Measurements from ENCODE around the gene OGA. TPM values are rescaled to one million over a fixed set of nuclear protein-coding genes. Genes with fewer than 3 reads are reported as not detected.

The OGA gene
- total and polyA plus RNA-seq, 2 experiments from 2014 or later: 46.1 to 76.8 TPM

DNA sequence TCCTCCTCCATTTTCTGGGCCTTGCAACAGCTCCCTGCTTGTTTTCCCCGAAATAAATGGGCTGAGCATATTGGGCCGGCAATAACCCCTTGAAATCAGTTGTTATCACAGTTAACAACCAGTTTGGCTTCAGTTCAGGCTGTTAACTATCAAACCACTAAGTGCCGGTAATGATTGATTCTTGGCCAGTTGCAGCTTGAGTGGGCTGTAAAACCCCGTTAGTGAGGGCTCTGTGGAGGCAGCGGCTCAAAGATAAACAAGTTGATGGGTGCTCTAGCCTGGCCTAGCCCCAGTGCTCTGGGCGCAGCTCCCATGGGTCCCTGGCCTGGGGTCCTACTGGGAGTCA is 50.7 kb downstream of the OGA start:
- H2AFZ ChIP-seq: no peak overlapping the region

GRCh38 chr10:101766753-101767599 is 51.3 kb downstream of the OGA start:
- DNase-seq (ENCODE audit: low spot score): no peak
- no peaks in the 10 kb centered on the region for H3K4me1 ChIP-seq (ENCODE audit: insufficient read depth)
- H3K27me3 ChIP-seq: peaks cover 47% of the 10 kb centered on the region
- no peak overlapping the region for H3K4me3 ChIP-seq
- H3K79me2 ChIP-seq: no peaks in the 10 kb centered on the region
- no peaks in the 10 kb centered on the region for H3K36me3 ChIP-seq (replicated peaks; ENCODE audit: insufficient read depth, low read depth)
- H4K20me1 ChIP-seq (ENCODE audit: insufficient read depth, poor library complexity, severe bottlenecking): no peaks in the 10 kb centered on the region
- H3K4me2 ChIP-seq: no peak overlapping the region
- no peak overlapping the region for H2AFZ ChIP-seq
- H3K9me3 ChIP-seq (ENCODE audit: low read depth): no peaks in the 10 kb centered on the region
- H3K27ac ChIP-seq: no peak overlapping the region
- TF ChIP-seq EZH2phosphoT487 (IDR thresholded peaks at IDR 0.05; ENCODE audit: low read depth, severe bottlenecking, unreplicated experiment) (no peak), CTCF (IDR thresholded peaks at IDR 0.05; ENCODE audit: poor library complexity) (no peak), EZH2 (IDR thresholded peaks at IDR 0.05; ENCODE audit: borderline replicate concordance) (no peak)
- H3K9me2 ChIP-seq (replicated peaks; ENCODE audit: insufficient read depth): no peaks in the 10 kb centered on the region
- 84% methylated on average over 12 of the region's 12 CpGs for WGBS (ENCODE audit: low lambda C conversion rate, missing lambda C conversion rate)

More for the DNA sequence above, 50.7 kb downstream of the OGA start:
- TF ChIP-seq EZH2phosphoT487 (IDR thresholded peaks at IDR 0.05; ENCODE audit: low read depth, severe bottlenecking, unreplicated experiment): no peak
- TF ChIP-seq CTCF (IDR thresholded peaks at IDR 0.05; ENCODE audit: poor library complexity): no peak
- no peak for TF ChIP-seq EZH2 (IDR thresholded peaks at IDR 0.05; ENCODE audit: borderline replicate concordance)
- Histone ChIP-seq H3K27me3 (peaks cover 53% of the 10 kb centered on the region), H4K20me1 (ENCODE audit: insufficient read depth, poor library complexity, severe bottlenecking) (no peaks in the 10 kb centered on the region), H3K79me2 (no peaks in the 10 kb centered on the region), H3K4me2 (no peak overlapping the region), H3K27ac (no peak overlapping the region), H3K4me1 (ENCODE audit: insufficient read depth) (no peaks in the 10 kb centered on the region), H3K9me2 (replicated peaks; ENCODE audit: insufficient read depth) (no peaks in the 10 kb centered on the region), H3K4me3 (no peak overlapping the region), H3K36me3 (replicated peaks; ENCODE audit: insufficient read depth, low read depth) (no peaks in the 10 kb centered on the region), H3K9me3 (ENCODE audit: low read depth) (no peaks in the 10 kb centered on the region)
- 30% methylated on average over 6 of the region's 6 CpGs for WGBS (ENCODE audit: low lambda C conversion rate, missing lambda C conversion rate)
- DNase-seq (ENCODE audit: low spot score): no peak

DNA sequence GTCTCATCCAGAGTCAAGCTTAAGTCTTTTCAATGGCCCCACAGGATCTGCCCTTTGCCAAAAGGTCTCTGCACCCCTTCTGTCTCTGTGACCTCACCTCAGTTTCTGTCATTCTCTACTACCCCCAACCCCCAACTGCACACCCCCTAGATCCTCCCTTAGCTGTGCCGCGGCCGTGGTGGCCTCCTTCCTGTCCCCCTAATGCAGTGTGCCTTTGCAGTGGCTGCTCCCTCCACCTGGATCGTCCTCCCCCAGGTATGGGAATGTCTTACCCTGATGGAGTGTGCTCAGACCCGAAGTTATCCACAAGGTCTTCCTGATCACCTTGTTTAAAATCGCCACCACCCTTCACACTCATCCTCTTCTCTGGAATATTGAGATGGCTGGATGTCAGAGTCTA is 51.9 kb downstream of the OGA start:
- TF ChIP-seq CTCF (IDR thresholded peaks at IDR 0.05; ENCODE audit: poor library complexity) (no peak), EZH2 (IDR thresholded peaks at IDR 0.05; ENCODE audit: borderline replicate concordance) (no peak), EZH2phosphoT487 (IDR thresholded peaks at IDR 0.05; ENCODE audit: low read depth, severe bottlenecking, unreplicated experiment) (no peak)
- 91% methylated on average over 6 of the region's 6 CpGs for WGBS (ENCODE audit: low lambda C conversion rate, missing lambda C conversion rate)
- no peaks in the 10 kb centered on the region for H3K4me1 ChIP-seq (ENCODE audit: insufficient read depth)
- H2AFZ ChIP-seq: no peak overlapping the region
- no peak overlapping the region for H3K4me3 ChIP-seq
- H3K4me2 ChIP-seq: no peak overlapping the region
- H3K9me2 ChIP-seq (replicated peaks; ENCODE audit: insufficient read depth): no peaks in the 10 kb centered on the region
- no peaks in the 10 kb centered on the region for H4K20me1 ChIP-seq (ENCODE audit: insufficient read depth, poor library complexity, severe bottlenecking)
- H3K27ac ChIP-seq: no peak overlapping the region
- peaks cover 40% of the 10 kb centered on the region for H3K27me3 ChIP-seq
- H3K36me3 ChIP-seq (replicated peaks; ENCODE audit: insufficient read depth, low read depth): no peaks in the 10 kb centered on the region
- H3K79me2 ChIP-seq: no peaks in the 10 kb centered on the region
- H3K9me3 ChIP-seq (ENCODE audit: low read depth): no peaks in the 10 kb centered on the region
- DNase-seq (ENCODE audit: low spot score): no peak
